ENCODE measurements around the gene OBP2B. TPM values are rescaled to one million over a fixed set of nuclear protein-coding genes. Genes with fewer than 3 reads are reported as not detected.

OBP2B gene
- total RNA-seq, 1 experiment from 2014 or later: not detected

GRCh38 chr9:133186736-133187135 is 22.3 kb downstream of the OBP2B start:
- intact Hi-C loops (cut with micrococcal nuclease; ENCODE audit: unreplicated experiment): no loop called here

GRCh38 chr9:133184971-133185370 is 24.1 kb downstream of the OBP2B start:
- H3K9me2 ChIP-seq (ENCODE audit: insufficient read depth): no peaks in the 10 kb centered on the region
- peak; percentile 77 for TF ChIP-seq CTCF (conservative IDR thresholded peaks at IDR 0.05)
- no peak for TF ChIP-seq EZH2 (IDR thresholded peaks at IDR 0.05; ENCODE audit: low read depth)
- no peak overlapping the region for H2AFZ ChIP-seq
- H3K4me1 ChIP-seq (replicated peaks; ENCODE audit: insufficient read depth): no peaks in the 10 kb centered on the region
- H3K4me2 ChIP-seq: no peak overlapping the region
- H3K9me3 ChIP-seq (ENCODE audit: insufficient read depth, low read depth): no peaks in the 10 kb centered on the region
- H3F3A ChIP-seq (ENCODE audit: insufficient read depth, low read depth): no peaks in the 10 kb centered on the region
- POLR2A ChIA-PET (ENCODE audit: unreplicated experiment): interaction anchor here (0.6 kb wide), 1 partner anchor 167 kb away, joined by 4 read pairs; no protein-coding TSS in a partner anchor
- peak; percentile 50 to 65 for DNase-seq
- H3K27ac ChIP-seq: no peak overlapping the region
- BruUV-seq (replicated peaks): no TSS peak
- no peaks in the 10 kb centered on the region for H3K36me3 ChIP-seq (ENCODE audit: low read depth)
- no peaks in the 10 kb centered on the region for H4K20me1 ChIP-seq (ENCODE audit: insufficient read depth)
- no peak overlapping the region for H3K4me3 ChIP-seq
- CTCF ChIA-PET: interaction anchor here (0.6 to 2.2 kb wide), 10 partner anchors 22 to 274 kb away, joined by 3 to 25 read pairs (median 7); no protein-coding TSS in a partner anchor
- no peaks in the 10 kb centered on the region for H3K79me2 ChIP-seq (ENCODE audit: low read depth)
- peaks cover 54% of the 10 kb centered on the region for H3K27me3 ChIP-seq (ENCODE audit: insufficient read depth, low read depth)
- intact Hi-C loops (cut with micrococcal nuclease; ENCODE audit: unreplicated experiment): loop anchor here (1.0 kb wide), 3 partner anchors 144 to 301 kb away; no protein-coding TSS in a partner anchor

More at GRCh38 chr9:133186736-133187135, 22.3 kb downstream of the OBP2B start:
- no peak overlapping the region for H2AFZ ChIP-seq
- no peak overlapping the region for H3K27ac ChIP-seq
- no peak for DNase-seq
- no peaks in the 10 kb centered on the region for H3K36me3 ChIP-seq (ENCODE audit: low read depth)
- H4K20me1 ChIP-seq (ENCODE audit: insufficient read depth): no peaks in the 10 kb centered on the region
- no TSS peak for BruUV-seq (replicated peaks)
- peaks cover 62% of the 10 kb centered on the region for H3K27me3 ChIP-seq (ENCODE audit: insufficient read depth, low read depth)
- CTCF ChIA-PET: interaction anchor here (0.6 to 2.2 kb wide), 7 partner anchors 43 to 1753 kb away, joined by 3 to 24 read pairs (median 7); no protein-coding TSS in a partner anchor
- H3K9me3 ChIP-seq (ENCODE audit: insufficient read depth, low read depth): no peaks in the 10 kb centered on the region
- TF ChIP-seq EZH2 (IDR thresholded peaks at IDR 0.05; ENCODE audit: low read depth) (no peak), CTCF (conservative IDR thresholded peaks at IDR 0.05) (no peak)
- H3F3A ChIP-seq (ENCODE audit: insufficient read depth, low read depth): no peaks in the 10 kb centered on the region
- H3K4me3 ChIP-seq: no peak overlapping the region
- H3K9me2 ChIP-seq (ENCODE audit: insufficient read depth): no peaks in the 10 kb centered on the region
- H3K79me2 ChIP-seq (ENCODE audit: low read depth): no peaks in the 10 kb centered on the region
- H3K4me1 ChIP-seq (replicated peaks; ENCODE audit: insufficient read depth): no peaks in the 10 kb centered on the region
- POLR2A ChIA-PET (ENCODE audit: unreplicated experiment): no interaction called here
- H3K4me2 ChIP-seq: no peak overlapping the region

- H3K27me3 ChIP-seq (ENCODE audit: insufficient read depth, low read depth): peaks cover 40% of the 10 kb centered on the region
- H3K79me2 ChIP-seq (ENCODE audit: low read depth): no peaks in the 10 kb centered on the region
- H3K27ac ChIP-seq: no peak overlapping the region
- H3K36me3 ChIP-seq (ENCODE audit: low read depth): no peaks in the 10 kb centered on the region
- H3K9me3 ChIP-seq (ENCODE audit: insufficient read depth, low read depth): no peaks in the 10 kb centered on the region
- POLR2A ChIA-PET (ENCODE audit: unreplicated experiment): interaction anchor here (0.6 to 0.7 kb wide), 2 partner anchors 152 to 304 kb away, joined by 4 to 9 read pairs; partner anchors contain the start of gene GTF3C5
- no peaks in the 10 kb centered on the region for H4K20me1 ChIP-seq (ENCODE audit: insufficient read depth)
- no peak overlapping the region for H3K4me2 ChIP-seq
- no peaks in the 10 kb centered on the region for H3F3A ChIP-seq (ENCODE audit: insufficient read depth, low read depth)
- CTCF ChIA-PET: interaction anchor here (0.6 to 1.1 kb wide), 3 partner anchors 35 to 253 kb away, joined by 3 to 6 read pairs (median 3); no protein-coding TSS in a partner anchor
- no peak overlapping the region for H3K4me3 ChIP-seq
- intact Hi-C loops (cut with micrococcal nuclease; ENCODE audit: unreplicated experiment): no loop called here
- H3K4me1 ChIP-seq (replicated peaks; ENCODE audit: insufficient read depth): no peaks in the 10 kb centered on the region
- H3K9me2 ChIP-seq (ENCODE audit: insufficient read depth): no peaks in the 10 kb centered on the region
- TF ChIP-seq CTCF (conservative IDR thresholded peaks at IDR 0.05): no peak
- TF ChIP-seq EZH2 (IDR thresholded peaks at IDR 0.05; ENCODE audit: low read depth): no peak
- BruUV-seq (replicated peaks): no TSS peak
- no peak for DNase-seq
- H2AFZ ChIP-seq: no peak overlapping the region
Measured at GRCh38 chr9:133182151-133182550, 26.9 kb downstream of the OBP2B start.

Data from PC-9 (cell line).